Cardiac muscle cell (in vitro differentiated cells and primary cell): ENCODE measurements around the gene ACTL9. TPM values are rescaled to one million over a fixed set of nuclear protein-coding genes. Genes with fewer than 3 reads are reported as not detected.
A peak's percentile ranks its signal among the peaks of the same experiment; 100 is the strongest.

Source experiments
- DNase-seq, 2 donors: peaks; one replicate each; pipeline versions ENCODE4 v3.0.0 to v3.0.0-alpha.2; 2010 to 2017; ENCODE audit warnings: low read depth in 1 of 2, low spot score in 1 of 2
- H3K27ac ChIP-seq: fragments of 200-600 bp; sonication (generic); 2 replicates; pipeline ENCODE4 v1.5.1; 2016
- H3K27me3 ChIP-seq: fragments of 200-600 bp; sonication (generic); 2 replicates; pipeline ENCODE4 v1.6.0; 2016; ENCODE audit warnings: control low read depth
- H3K36me3 ChIP-seq: fragments of 200-600 bp; sonication (generic); 2 replicates; pipeline ENCODE4 v1.5.1; 2016; ENCODE audit warnings: control low read depth
- H3K4me1 ChIP-seq: fragments of 200-600 bp; sonication (generic); 2 replicates; pipeline ENCODE4 v1.8.1; 2017; ENCODE audit warnings: low read depth, mild to moderate bottlenecking, mixed run types
- H3K4me3 ChIP-seq: fragments of 200-600 bp; sonication (generic); 2 replicates; pipeline ENCODE4 v1.5.1; 2016; ENCODE audit warnings: mild to moderate bottlenecking
- H3K9me3 ChIP-seq: fragments of 200-600 bp; sonication (generic); 2 replicates; pipeline ENCODE4 v1.5.1; 2017; ENCODE audit warnings: low read depth, mild to moderate bottlenecking, control low read depth
- CTCF ChIP-seq: IDR thresholded peaks from 2 replicates; pipeline ENCODE4 v1.5.1; 2012; ENCODE audit warnings: low read depth, mild to moderate bottlenecking, low read length
- polyA plus RNA-seq: library from polyadenylated mRNA; unstranded; fragments of >200 nt; fragmentation: Nextera tagmentation; extraction: Ambion mirVana; gene quantifications from 2 replicates; pipeline ENCODE4 v1.2.1, GENCODE V29; 2016
- total RNA-seq: library from RNA; depleted of rRNA; stranded (reverse); fragments of >200 nt; gene quantifications from 2 replicates; pipeline ENCODE4 v1.2.3, GENCODE V29; 2016

Gene ACTL9
- total and polyA plus RNA-seq, 2 experiments from 2014 or later: not detected

- Histone ChIP-seq H3K4me1 (no peaks in the 10 kb centered on the region), H3K27ac (no peak overlapping the region), H3K4me3 (no peak overlapping the region), H3K9me3 (no peaks in the 10 kb centered on the region), H3K27me3 (no peaks in the 10 kb centered on the region), H3K36me3 (no peaks in the 10 kb centered on the region)
- TF ChIP-seq CTCF: peak; percentile 91
- peak; percentile 58 to 69 for DNase-seq
These were observed 43.8 kb downstream of the ACTL9 start for GRCh38 chr19:8654591-8655339.

GRCh38 chr19:8648240-8648639 lies 50.4 kb downstream of the ACTL9 start:
- Histone ChIP-seq H3K4me3 (no peak overlapping the region), H3K36me3 (no peaks in the 10 kb centered on the region), H3K4me1 (no peaks in the 10 kb centered on the region), H3K9me3 (no peaks in the 10 kb centered on the region), H3K27me3 (no peaks in the 10 kb centered on the region), H3K27ac (no peak overlapping the region)
- TF ChIP-seq CTCF: no peak
- DNase-seq: peak in 1 of 2 donors; percentile 9

Other genes starting within 250 kb of the ACTL9 start
- gene PRAM1, start 196.2 kb downstream of the ACTL9 start, total RNA-seq: 0.33 and 1.2 TPM in 2 replicates
- gene PRAM1, start 196.2 kb downstream of the ACTL9 start, polyA plus RNA-seq: 0.22 and 1.2 TPM in 2 replicates
- gene ZNF414, start 184.6 kb downstream of the ACTL9 start, total RNA-seq: 21.1 and 50.7 TPM in 2 replicates
- 64.2 and 82.2 TPM in 2 replicates for gene ZNF414, start 184.6 kb downstream of the ACTL9 start, polyA plus RNA-seq
- 0.03 and 0.18 TPM in 2 replicates for gene MYO1F, start 121.4 kb downstream of the ACTL9 start, total RNA-seq
- gene MYO1F, start 121.4 kb downstream of the ACTL9 start, polyA plus RNA-seq: 1.5 and 5.1 TPM in 2 replicates
- gene ADAMTS10, start 88.1 kb downstream of the ACTL9 start, total RNA-seq: 49.3 and 93.9 TPM in 2 replicates
- 27.7 and 35.6 TPM in 2 replicates for gene ADAMTS10, start 88.1 kb downstream of the ACTL9 start, polyA plus RNA-seq
- not detected in 2 replicates for gene NFILZ, start 68.2 kb downstream of the ACTL9 start, total RNA-seq
- gene NFILZ, start 68.2 kb downstream of the ACTL9 start, polyA plus RNA-seq: not detected in 2 replicates
- gene OR2Z1, start 22.8 kb upstream of the ACTL9 start, total RNA-seq: not detected in 2 replicates
- gene OR2Z1, start 22.8 kb upstream of the ACTL9 start, polyA plus RNA-seq: not detected in 2 replicates
- not detected in 2 replicates for gene ZNF558, start 133.5 kb upstream of the ACTL9 start, total RNA-seq
- not detected in 2 replicates for gene ZNF558, start 133.5 kb upstream of the ACTL9 start, polyA plus RNA-seq
- not detected in 2 replicates for gene MBD3L1, start 133.6 kb upstream of the ACTL9 start, total RNA-seq
- gene MBD3L1, start 133.6 kb upstream of the ACTL9 start, polyA plus RNA-seq: not detected in 2 replicates